ENCODE measurements around the gene LCN10.

DNA sequence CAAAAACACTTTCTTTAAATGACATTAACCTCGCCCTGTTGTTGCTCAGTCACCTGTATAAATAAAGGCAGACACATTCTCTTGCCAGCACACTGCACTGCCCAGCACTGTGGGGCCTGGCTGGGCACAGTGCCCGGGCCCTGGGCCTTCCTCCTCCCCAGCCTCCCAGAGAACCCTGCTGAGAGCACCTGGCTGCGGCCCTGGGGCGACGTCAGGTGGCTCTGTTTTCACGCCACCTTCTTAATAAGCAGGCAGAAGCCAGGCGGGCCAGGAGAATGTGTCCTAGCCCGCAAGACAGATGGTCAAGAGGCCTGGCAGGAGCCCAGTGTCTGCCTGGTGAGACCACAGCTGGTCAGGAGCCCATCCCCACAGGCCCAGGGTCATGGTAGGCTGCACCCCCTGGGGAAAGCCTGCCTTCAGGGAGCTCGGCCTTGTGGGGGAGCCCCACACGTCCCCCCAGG lies 47.3 kb downstream of the LCN10 start:
- TF ChIP-seq CTCF (IDR thresholded peaks at IDR 0.05) (no peak), EP300 (IDR thresholded peaks at IDR 0.05; ENCODE audit: low read depth) (no peak), POLR2AphosphoS5 (IDR thresholded peaks at IDR 0.05) (peak in 2 of 3 donors; percentile 35 to 39), POLR2A (IDR thresholded peaks at IDR 0.05) (no peak)

Data from transverse colon (tissue), 4 donors.